22Rv1 (cell line): ENCODE measurements around the gene COL5A1.

ENCODE experiments used
- H3K27ac ChIP-seq: fragments of 450-650 bp; 2 replicates; pipeline ENCODE4 v1.5.1; 2017
- ZFX ChIP-seq: fragments of 450-650 bp; IDR thresholded peaks from 2 replicates; pipeline ENCODE4 v1.6.1; 2017; ENCODE audit warnings: antibody characterized with exemption, borderline replicate concordance
- TF ChIP-seq, protein P1 (sequence below): fragments of 450-650 bp; IDR thresholded peaks from 2 replicates; pipeline ENCODE4 v1.5.1; 2017; ENCODE audit warnings: mild to moderate bottlenecking

The COL5A1 gene

DNA sequence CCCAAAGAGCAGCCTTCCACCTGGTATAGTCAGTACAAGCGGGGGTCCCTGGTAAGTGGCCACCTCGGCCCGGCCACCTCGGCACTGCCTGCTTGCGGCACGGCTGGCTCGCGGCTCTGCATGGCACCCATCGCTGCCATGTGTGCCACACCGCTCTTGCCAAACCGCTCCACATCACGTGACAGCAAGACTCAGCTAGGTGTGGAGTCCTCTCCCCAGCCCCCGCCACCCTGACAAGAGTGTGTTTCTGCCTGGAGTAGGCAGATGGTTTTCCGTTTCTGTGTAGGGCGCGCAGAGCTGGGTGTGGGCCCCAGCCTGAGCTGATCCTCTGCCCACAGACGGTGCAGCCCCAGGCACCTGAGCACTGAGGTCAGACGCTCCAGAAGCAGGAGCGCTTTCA lies 188.5 kb downstream of the COL5A1 start:
- TF ChIP-seq, protein P1, sequence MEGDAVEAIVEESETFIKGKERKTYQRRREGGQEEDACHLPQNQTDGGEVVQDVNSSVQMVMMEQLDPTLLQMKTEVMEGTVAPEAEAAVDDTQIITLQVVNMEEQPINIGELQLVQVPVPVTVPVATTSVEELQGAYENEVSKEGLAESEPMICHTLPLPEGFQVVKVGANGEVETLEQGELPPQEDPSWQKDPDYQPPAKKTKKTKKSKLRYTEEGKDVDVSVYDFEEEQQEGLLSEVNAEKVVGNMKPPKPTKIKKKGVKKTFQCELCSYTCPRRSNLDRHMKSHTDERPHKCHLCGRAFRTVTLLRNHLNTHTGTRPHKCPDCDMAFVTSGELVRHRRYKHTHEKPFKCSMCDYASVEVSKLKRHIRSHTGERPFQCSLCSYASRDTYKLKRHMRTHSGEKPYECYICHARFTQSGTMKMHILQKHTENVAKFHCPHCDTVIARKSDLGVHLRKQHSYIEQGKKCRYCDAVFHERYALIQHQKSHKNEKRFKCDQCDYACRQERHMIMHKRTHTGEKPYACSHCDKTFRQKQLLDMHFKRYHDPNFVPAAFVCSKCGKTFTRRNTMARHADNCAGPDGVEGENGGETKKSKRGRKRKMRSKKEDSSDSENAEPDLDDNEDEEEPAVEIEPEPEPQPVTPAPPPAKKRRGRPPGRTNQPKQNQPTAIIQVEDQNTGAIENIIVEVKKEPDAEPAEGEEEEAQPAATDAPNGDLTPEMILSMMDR = no peak
- TF ChIP-seq ZFX = no peak
- H3K27ac ChIP-seq = no peak overlapping the region

DNA sequence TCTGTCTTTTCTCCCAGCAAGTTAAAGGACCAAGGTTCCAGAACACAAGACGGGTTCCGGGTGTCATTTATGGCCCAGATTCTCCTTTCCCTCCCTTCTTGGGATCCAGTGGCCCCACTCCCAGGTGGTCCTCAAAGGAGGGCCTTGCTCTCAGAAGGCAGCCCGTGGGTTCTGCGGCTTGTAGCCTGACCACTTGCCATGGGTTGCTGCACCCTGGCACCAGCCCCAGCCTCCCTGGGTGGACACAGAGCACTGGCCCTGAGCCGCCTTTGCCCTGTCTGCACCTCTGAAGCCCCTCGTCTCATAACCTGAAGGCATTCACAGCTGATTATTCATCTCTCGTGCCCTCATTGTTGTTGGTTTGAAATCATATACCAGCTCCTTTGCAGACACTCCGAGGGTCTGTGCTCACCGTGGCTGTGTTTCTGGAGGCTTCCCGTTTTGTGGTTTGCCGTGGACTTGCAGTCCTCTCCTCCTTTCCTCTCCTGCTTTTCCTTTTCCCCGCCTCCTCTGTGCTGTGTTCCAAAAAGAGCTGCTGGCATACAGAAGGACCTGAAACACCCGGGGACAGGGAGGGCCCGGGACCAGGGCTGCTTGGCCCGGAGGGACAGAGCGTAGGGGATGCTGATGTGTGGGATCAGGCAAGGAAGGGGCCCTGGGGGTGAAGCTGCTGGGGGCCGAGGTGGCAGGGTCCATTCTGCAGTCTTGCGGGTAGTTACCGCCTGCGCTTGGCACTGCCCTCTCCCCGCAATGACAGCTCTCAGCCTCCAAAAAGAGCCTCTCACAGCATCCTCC lies 189.5 kb downstream of the COL5A1 start:
- H3K27ac ChIP-seq = no peak overlapping the region
- TF ChIP-seq, protein P1 = no peak
- TF ChIP-seq ZFX = no peak

DNA sequence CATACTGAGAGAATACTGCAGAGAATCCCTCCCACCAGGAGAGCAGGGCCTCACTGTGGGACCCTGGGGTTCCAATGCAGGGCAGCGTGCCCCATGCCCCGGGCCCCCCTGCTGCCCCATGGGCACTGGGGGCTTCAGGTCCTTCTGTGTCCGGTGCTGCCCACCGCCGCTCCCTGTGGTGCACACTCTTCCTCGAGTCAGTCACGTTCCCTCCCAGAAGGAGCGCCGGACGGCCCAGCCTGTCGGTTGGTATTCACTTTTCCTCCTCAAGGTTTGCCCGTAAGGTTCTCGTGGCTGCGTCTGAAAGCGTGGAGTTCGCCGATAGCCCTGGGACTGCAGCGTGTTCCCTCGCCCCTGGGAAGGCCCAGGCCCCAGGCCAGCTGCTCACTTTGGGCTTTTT lies 190.9 kb downstream of the COL5A1 start:
- TF ChIP-seq, protein P1 = no peak
- no peak for TF ChIP-seq ZFX
- no peak overlapping the region for H3K27ac ChIP-seq

DNA sequence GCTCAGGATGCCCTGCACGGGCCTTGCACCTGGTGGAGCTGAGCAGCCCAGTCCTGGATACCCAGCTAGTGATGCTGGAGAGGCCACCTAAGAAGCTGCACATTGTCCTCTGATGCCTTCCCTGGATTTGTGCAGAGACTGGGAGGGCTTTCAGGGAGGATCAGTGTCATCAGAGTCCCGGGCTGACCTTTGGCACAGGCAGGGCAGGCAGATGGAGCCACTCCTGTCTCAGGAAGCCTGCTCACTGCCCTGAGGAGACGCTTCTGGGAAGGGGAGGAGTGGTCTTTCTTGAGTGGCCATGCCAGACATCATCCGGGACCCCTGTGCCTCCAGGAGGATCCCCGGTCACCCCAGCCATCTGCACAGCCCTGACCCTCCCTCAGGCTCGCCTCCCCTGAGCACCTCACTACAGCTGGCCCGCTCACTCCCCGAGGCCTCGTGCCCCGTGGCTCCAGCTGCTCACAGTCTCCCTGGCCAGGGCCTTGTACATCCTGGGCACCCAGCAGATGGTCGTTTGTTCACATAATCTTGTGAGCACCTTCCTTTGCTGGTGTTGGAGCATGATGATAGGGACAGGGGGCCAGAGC lies 191.8 kb downstream of the COL5A1 start:
- H3K27ac ChIP-seq = no peak overlapping the region
- TF ChIP-seq ZFX = no peak
- TF ChIP-seq, protein P1 = no peak

DNA sequence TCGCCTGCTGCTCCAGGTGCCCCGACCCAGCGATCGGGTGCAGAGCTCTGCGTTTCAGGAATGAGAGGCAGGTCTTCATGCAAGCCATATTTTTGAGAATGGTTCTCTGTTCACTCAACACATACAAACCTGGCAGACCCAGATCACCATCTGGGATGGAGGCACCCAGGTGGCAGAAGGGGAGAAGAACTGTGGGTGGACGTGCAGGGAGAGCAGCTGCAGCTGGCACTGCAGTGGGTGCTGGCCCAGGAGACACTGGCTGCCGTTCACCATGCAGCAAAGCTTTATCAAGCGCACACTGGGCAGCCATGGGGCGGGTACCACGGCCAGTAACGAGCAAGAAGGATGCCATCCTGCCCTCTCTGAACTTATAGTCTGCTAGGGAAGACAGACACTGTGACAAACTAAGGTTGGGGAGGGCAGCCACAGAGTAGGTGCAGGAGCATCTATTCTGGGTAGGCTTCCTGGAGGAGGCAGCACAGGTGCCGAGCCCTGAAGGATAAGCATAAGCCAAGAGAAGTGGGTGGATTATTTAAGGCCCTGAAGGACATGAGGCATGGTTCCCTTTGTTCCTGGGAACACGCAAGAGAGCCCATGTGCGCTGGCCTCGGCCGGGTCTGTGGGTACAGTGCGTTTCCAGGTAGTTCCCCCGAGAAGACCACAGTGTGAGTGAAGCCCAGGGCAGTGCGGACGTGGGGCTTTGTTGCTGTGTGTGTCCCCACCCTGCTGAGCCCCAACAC lies 192.8 kb downstream of the COL5A1 start:
- H3K27ac ChIP-seq = no peak overlapping the region
- no peak for TF ChIP-seq ZFX
- TF ChIP-seq, protein P1 = no peak

DNA sequence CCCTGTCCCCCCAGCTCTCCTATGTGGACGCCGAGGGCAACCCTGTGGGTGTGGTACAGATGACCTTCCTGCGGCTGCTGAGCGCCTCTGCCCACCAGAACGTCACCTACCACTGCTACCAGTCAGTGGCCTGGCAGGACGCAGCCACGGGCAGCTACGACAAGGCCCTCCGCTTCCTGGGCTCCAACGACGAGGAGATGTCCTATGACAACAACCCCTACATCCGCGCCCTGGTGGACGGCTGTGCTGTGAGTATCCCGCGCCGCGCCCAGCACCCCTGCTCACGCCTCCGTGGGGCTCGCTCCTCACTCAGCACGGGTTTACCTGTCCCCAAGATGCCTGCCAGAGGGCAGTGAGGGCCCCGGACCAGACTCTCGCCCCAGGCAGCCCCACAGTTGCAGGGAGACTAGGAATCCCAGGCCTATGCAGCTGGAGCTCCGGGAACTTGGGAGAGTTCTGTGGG lies 193.4 kb downstream of the COL5A1 start:
- TF ChIP-seq, protein P1 = no peak
- no peak for TF ChIP-seq ZFX
- no peak overlapping the region for H3K27ac ChIP-seq
